Choroid plexus epithelial cell (primary cell): Measurements from ENCODE around the gene MAGEB2.

Source experiments
- DNase-seq: peaks from one replicate; pipeline ENCODE4 v3.0.0-alpha.2; 2010; ENCODE audit warnings: low read depth
- H3K4me3 ChIP-seq: 2 replicates; pipeline ENCODE4 v1.5.1; 2011; ENCODE audit warnings: low read depth, mild to moderate bottlenecking, control low read depth, low read length, moderate library complexity
- CTCF ChIP-seq: conservative IDR thresholded peaks from 2 replicates; pipeline ENCODE4 v1.5.1; 2011; ENCODE audit warnings: low read depth, mild to moderate bottlenecking, control low read depth, inconsistent platforms, low read length, moderate library complexity

The MAGEB2 gene

GRCh38 chrX:30241724-30242415, 26.5 kb downstream of the MAGEB2 start, which contains the start of gene MAGEB4:
Gene MAGEB4, plus strand, starts transcription at chrX:30242000. Its CDS starts 136 bp downstream, at chrX:30242136.
- H3K4me3 ChIP-seq: no peak within 1 kb of the TSS
- DNase-seq: no peak
- TF ChIP-seq CTCF: no peak

- no peak for DNase-seq
- no peak within 1 kb of the TSS for H3K4me3 ChIP-seq
- TF ChIP-seq CTCF: no peak
Measured at GRCh38 chrX:30246769-30247489, 31.6 kb downstream of the MAGEB2 start, which contains the start of gene MAGEB1. Gene MAGEB1, plus strand, starts transcription at chrX:30247146. Its CDS starts 3,348 bp downstream, at chrX:30250494.

GRCh38 chrX:30248854-30249253, 33.5 kb downstream of the MAGEB2 start:
- H3K4me3 ChIP-seq: no peak overlapping the region
- no peak for TF ChIP-seq CTCF
- DNase-seq: no peak

- no peak for DNase-seq
- no peak overlapping the region for H3K4me3 ChIP-seq
- TF ChIP-seq CTCF: no peak
Measured at GRCh38 chrX:30253257-30253656, 37.9 kb downstream of the MAGEB2 start.

GRCh38 chrX:30259927-30260326, 44.6 kb downstream of the MAGEB2 start:
- H3K4me3 ChIP-seq: no peak overlapping the region
- TF ChIP-seq CTCF: no peak
- no peak for DNase-seq

- DNase-seq: no peak
- TF ChIP-seq CTCF: no peak
- H3K4me3 ChIP-seq: no peak overlapping the region
Measured at GRCh38 chrX:30261012-30261411, 45.6 kb downstream of the MAGEB2 start.
